GM11168 (cell line): ENCODE results near the gene PSMD9.

Source experiments
- in situ Hi-C: fragments of 300-500 bp; cut with MboI; formaldehyde crosslinking; loops from one replicate; pipeline ENCODE4 v1.12.0; 2022; ENCODE audit warnings: low sequenced_read_pairs; ENCODE audit not compliant: unreplicated experiment

PSMD9 gene

GRCh38 chr12:121949648-121950397 lies 61.2 kb downstream of the PSMD9 start:
- in situ Hi-C loops, result no loop called here

GRCh38 chr12:121953117-121953692 lies 64.6 kb downstream of the PSMD9 start:
- in situ Hi-C loops, result no loop called here

GRCh38 chr12:121953695-121954094 lies 65.1 kb downstream of the PSMD9 start:
- in situ Hi-C loops, result no loop called here

- in situ Hi-C loops, result no loop called here
Observed at GRCh38 chr12:121955258-121956237, 67.0 kb downstream of the PSMD9 start.

GRCh38 chr12:121957861-121958515 lies 69.4 kb downstream of the PSMD9 start:
- in situ Hi-C loops, result no loop called here

- in situ Hi-C loops, result no loop called here
Observed at GRCh38 chr12:121958541-121959240, 70.1 kb downstream of the PSMD9 start.

GRCh38 chr12:121960541-121960940 lies 72.0 kb downstream of the PSMD9 start:
- in situ Hi-C loops, result no loop called here

- in situ Hi-C loops, result no loop called here
Observed at GRCh38 chr12:121961195-121961879, 72.7 kb downstream of the PSMD9 start.

- in situ Hi-C loops, result no loop called here
Observed at GRCh38 chr12:121963341-121964018, 74.9 kb downstream of the PSMD9 start.

- in situ Hi-C loops, result no loop called here
Observed at GRCh38 chr12:121964813-121965643, 76.4 kb downstream of the PSMD9 start.

- in situ Hi-C loops, result no loop called here
Observed at GRCh38 chr12:121966959-121967358, 78.4 kb downstream of the PSMD9 start.
